ENCODE data around the gene CABLES1.

CABLES1 gene

DNA sequence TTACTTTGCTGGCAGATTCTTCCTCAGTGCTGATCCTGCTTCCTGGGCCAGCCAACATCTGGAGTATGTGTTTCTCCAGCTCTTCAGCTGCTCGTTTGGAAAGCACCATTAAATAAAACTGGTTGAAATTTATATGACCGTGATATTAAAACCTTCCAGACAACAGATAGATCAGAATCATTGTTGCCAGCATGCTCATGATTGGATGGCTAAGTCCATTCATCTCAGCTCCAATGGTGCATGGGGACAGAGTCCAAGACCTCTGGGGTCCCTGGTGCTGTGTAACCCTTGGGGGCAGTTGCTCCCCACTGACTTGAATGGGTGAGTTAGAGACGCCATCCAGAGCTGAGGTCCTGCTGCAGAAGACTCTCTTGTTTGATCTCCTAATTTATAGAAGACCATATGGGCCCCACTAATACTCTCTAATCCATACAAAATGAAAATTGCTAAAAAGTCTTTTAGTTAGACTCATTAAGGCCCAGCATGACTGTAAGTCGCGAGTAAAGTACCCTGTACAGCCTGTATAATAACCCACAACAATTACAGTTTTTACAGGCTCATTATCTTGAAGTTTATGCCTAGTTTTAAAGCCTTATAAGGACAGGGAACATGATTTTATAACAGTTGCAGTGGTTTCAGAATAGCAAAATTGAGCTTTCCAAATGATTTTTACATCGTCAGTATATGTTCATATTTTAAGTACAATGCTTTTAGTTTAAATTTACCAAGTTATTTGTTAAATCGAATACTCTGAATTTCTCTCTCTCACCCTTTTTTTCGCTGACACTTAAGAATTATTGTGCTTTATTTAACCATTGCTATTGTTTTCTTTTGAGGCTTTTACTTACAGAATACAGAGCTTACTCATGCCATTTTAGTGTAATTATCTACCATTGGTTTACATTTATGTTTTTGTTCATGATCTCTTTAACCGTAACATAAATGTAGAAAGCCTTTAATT lies 60.0 kb downstream of the CABLES1 start:
- no peak for DNase-seq (ENCODE audit: low read depth)
- H3K4me3 ChIP-seq (ENCODE audit: low read depth, low read length), result no peak overlapping the region
- TF ChIP-seq, protein P1, sequence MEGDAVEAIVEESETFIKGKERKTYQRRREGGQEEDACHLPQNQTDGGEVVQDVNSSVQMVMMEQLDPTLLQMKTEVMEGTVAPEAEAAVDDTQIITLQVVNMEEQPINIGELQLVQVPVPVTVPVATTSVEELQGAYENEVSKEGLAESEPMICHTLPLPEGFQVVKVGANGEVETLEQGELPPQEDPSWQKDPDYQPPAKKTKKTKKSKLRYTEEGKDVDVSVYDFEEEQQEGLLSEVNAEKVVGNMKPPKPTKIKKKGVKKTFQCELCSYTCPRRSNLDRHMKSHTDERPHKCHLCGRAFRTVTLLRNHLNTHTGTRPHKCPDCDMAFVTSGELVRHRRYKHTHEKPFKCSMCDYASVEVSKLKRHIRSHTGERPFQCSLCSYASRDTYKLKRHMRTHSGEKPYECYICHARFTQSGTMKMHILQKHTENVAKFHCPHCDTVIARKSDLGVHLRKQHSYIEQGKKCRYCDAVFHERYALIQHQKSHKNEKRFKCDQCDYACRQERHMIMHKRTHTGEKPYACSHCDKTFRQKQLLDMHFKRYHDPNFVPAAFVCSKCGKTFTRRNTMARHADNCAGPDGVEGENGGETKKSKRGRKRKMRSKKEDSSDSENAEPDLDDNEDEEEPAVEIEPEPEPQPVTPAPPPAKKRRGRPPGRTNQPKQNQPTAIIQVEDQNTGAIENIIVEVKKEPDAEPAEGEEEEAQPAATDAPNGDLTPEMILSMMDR (conservative IDR thresholded peaks at IDR 0.05; ENCODE audit: low read depth, low read length), result no peak

DNA sequence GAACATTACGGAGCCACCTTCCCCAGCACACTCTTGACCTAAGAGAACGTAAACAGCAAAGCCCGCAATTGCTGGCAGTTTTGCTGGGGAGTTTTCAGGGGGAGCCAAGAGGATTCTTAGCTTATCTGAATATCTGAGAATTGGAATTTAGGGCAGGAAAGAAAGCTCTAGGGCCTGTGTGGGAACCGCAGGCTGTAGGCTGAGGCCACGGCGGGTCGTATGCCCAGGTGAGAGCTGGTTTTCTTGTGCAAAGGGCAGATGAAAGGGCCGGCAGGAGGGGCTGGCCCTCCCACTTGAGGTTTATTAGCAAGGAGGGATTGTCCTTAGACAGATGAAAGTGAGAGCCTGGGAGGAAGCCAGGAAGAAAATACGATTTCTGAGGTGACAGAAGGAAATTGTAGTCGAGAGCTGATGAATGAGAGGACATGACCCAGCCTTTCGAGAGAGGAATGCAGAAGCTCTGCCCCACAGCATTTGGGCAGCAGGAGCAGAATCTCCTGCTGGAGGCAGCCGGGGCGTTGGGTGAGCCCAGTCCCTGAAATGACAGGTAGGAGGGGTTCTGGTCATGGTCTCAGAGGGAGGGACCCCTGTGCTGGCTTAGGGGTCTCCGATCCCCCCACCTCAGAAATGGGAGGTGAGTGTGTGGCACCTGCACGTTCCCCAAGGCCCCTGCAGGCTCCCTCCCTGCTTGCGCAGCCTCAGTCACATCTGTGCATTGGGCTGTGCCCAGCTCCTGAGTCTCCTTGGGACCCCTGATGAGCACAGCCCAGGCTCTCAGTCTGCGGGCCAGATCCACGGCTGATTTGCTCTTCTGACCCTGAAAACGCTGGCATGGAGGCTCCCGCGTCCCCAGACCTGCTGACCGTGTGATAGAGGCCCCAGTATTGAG lies 61.1 kb downstream of the CABLES1 start:
- no peak for DNase-seq (ENCODE audit: low read depth)
- TF ChIP-seq, protein P1 (conservative IDR thresholded peaks at IDR 0.05; ENCODE audit: low read depth, low read length), result no peak
- no peak overlapping the region for H3K4me3 ChIP-seq (ENCODE audit: low read depth, low read length)

DNA sequence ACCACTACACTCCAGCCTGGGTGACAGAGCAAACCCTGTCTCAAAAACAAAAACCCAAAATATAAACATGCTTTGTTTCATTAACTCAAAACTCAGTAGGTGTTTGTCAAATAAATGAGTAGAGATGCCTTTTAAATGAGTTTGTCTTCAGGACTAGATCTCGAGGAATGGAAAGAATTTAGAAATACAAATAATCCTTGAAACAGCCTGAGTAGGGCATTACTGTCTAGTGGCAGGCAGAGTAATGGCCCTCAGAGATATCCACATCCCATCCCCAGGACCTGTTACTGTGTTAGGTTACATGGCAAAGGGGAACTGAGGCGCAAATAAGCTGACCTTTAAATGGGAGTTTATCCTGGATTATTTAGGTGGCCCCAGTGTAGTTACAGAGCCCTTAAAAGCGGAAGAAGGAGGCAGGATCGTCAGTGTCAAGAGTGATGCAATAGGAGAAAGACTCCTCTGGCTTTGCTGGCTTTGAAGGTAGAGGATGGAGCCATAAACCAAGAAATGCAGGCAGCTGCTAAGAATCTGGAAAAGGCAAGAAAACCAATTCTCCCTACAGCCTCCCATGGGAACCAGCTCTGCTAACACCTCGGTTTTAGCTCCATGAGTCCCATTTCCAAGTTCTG lies 63.0 kb downstream of the CABLES1 start:
- no peak overlapping the region for H3K4me3 ChIP-seq (ENCODE audit: low read depth, low read length)
- DNase-seq (ENCODE audit: low read depth), result no peak
- TF ChIP-seq, protein P1 (conservative IDR thresholded peaks at IDR 0.05; ENCODE audit: low read depth, low read length), result no peak

DNA sequence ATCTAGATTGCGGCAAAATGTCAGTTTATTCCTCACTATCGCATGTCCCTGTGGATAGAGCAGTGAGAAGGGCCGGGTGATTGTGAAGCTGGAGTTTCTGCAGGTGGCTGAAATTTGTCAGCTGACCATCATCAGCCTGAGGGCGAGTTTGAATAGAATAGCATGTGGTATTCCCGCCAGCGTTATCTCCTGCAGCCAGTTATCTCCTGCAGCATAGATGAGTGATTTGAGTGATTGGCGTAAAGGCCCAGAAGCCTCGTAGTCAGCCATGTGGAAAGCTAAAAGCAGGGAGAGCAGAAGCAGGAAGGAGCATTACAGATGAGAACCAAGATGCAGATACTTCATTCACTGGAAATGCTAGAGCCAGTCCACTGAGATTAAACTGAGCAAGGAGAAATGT lies 65.5 kb downstream of the CABLES1 start:
- TF ChIP-seq, protein P1 (conservative IDR thresholded peaks at IDR 0.05; ENCODE audit: low read depth, low read length), result no peak
- DNase-seq (ENCODE audit: low read depth), result no peak
- H3K4me3 ChIP-seq (ENCODE audit: low read depth, low read length), result no peak overlapping the region

DNA sequence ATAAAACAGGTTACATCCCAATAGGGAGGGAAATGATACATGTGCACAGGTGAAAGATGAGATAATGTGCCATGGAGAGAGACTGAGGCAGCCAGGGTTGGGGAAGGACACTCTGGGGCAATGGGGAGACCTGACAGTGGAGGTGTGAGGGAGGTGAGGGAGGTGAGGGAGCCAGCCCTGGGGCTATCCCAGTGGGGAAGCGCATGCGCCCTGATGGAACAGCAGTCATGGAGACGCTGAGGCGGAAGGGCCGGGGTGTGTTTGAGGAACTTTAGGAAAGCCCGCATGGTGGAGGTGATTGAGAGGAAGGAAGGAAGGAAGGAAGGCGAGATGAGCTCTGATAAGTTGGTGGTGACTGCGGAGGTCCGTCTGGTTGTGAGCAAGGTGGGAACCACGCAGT lies 66.5 kb downstream of the CABLES1 start:
- no peak overlapping the region for H3K4me3 ChIP-seq (ENCODE audit: low read depth, low read length)
- DNase-seq (ENCODE audit: low read depth), result no peak
- TF ChIP-seq, protein P1 (conservative IDR thresholded peaks at IDR 0.05; ENCODE audit: low read depth, low read length), result no peak

DNA sequence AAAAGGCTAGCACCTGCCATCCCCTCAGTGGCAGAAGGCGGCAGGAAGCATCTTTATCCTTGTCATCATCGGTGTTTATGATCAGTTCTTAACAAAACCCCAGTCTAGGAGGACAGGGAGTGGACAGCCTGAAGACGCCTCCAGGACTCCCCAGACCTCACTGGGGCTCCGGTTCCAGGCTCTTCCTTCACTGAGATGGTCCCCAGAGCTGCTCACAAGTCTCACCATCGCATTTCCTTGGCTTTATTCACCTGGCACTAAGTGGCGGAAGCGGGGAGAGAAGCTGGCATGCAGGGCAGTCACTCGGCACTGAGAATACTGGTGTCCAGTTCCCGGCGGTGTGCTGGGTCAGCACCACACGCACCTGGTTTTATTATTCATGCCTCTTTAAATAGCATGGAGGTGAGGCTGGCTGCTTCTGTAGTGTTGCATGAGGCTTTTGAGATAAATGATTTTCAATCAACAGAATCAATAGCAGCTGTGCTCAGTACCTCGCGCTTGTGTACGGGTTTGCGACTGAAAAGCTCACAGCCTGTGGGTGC lies 68.7 kb downstream of the CABLES1 start:
- no peak for DNase-seq (ENCODE audit: low read depth)
- no peak overlapping the region for H3K4me3 ChIP-seq (ENCODE audit: low read depth, low read length)
- TF ChIP-seq, protein P1 (conservative IDR thresholded peaks at IDR 0.05; ENCODE audit: low read depth, low read length), result no peak
